Activated CD4-positive, alpha-beta T cell treated with anti-CD3 and anti-CD28 coated beads, Interleukin-2, Interleukin-4, amounts not matched to agents 100 ng/mL and 50 ng/mL, durations not matched to agents 16 hours and 8 hours (primary cell): ENCODE results near the gene PNPLA2.
A peak's percentile ranks its signal among the peaks of the same experiment; 100 is the strongest.

Experiments used
- DNase-seq: peaks from one replicate; pipeline ENCODE4 v3.0.0-alpha.2; 2020; ENCODE audit warnings: low spot score

PNPLA2 gene

DNA sequence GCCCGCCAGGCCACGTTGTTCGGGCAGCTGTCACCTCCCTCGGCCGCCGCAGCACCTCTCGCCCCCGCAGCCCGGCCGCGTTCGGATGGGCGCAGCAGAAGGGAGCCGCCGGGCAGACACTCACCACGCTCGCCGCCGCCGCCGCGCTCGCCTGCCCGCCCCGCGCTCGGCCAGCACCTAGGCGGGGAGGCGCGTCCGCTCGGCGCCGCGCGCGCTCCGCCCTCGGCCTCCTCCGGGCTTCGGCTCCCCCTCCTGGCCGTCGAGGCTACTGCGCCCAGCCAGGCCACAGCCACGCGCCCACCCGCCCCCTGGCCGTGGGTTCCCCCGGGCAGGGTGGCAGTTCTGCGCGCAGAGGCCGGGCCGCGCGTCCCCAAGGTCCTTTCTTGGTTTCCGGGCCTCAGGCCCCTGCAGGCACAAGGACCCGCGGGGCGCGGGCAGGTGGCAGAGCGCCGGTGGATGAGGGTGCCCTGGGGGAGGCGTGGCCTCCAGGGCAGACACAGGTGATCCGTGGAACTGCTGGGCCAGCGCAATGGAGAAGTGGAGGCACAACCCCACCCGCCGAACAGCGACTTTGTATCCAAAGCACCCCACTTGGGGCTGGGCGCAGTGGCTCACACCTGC, 20.5 kb upstream of the PNPLA2 start, which contains the start of gene SLC25A22:
TSS of gene SLC25A22 (minus strand) at position 189 of the 621 bp plus-strand sequence. CDS start 3,275 bp downstream, outside the sequence.
- DNase-seq, result peak; percentile 83

DNA sequence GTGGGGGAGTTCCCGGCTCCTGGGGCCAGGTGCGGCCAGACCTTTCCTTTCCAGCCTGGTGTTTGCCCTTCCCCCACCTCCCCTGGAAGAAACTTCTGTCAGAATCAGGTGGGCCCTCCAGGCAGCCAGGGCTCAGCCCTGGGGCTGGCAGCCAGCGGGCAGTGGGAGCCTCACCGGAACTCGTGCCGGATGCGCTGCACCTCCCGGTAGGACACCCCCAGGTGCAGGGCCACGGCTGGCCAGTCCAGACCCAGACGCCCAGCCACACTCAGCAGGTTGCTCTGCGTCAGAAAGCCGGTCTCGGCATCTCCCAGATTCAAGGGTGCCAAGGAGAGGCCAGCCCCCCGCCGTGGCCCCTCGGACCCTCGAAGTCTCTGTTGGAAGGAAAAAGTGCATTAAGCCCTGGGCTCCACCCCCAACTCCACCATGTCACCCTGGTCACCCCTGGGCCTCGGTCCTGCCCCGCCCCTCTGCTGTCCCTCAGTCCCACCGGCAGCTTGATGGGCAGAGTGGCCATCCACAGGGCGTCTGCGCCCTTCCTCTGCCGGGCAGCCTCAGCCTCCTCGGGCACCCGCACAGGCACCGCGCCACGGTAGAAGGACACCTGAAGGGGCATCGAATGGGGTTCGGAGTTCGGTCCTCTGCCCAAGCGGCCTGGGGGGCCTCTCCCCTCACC, 18.9 kb upstream of the PNPLA2 start:
- no peak for DNase-seq

DNA sequence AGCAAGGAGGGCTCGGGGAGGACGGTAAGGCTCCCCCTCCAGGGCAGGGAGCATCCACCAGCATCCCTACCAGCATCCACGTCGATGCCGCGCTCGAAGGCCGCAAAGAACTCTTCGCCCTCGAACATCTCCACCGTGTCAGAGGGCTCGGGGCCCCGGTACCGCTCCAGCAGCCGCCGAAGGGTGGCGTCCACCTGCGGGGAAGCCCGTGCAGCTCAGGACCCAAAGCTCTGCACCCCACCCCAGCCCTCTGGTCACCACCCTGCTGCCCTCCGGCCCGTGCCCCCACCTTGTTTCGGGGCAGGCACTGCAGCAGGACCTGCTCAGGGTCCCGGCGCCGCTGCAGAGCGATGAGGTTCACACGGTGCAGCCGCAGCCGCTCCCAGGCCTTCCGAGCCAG, 18.2 kb upstream of the PNPLA2 start:
- no peak for DNase-seq

DNA sequence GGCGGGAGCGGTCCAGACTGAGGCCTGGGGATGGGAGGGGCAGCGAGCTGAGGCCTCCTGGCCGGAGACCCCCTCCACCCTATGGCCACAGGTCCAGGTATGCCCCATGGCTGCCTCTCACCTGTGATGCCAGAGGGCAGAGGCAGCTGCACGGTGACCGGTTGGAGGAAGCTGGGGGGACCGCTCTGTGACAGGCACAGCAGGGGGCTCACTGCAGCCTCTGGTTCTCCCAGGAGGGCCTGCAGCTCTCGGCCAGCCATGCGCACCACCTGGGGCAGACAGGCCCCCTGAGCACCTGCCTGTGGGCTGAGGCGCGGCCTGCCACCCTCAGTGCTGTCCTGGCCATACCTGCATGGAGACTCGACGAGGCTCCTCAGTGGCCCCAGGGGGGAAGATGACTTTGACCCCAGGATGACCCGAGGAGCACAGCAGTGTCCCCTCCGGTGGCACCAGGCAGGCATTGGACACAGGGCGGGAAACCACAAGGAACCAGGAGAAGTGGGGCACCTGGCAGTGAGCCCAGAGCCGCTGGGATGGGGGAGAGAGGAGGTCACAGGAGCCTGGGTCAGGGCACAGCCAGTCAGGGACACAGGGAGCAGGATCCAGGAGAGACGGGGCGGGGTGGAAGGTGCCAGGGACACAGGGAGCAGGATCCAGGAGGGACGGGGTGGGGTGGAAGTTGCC, 17.5 kb upstream of the PNPLA2 start:
- DNase-seq, result no peak

DNA sequence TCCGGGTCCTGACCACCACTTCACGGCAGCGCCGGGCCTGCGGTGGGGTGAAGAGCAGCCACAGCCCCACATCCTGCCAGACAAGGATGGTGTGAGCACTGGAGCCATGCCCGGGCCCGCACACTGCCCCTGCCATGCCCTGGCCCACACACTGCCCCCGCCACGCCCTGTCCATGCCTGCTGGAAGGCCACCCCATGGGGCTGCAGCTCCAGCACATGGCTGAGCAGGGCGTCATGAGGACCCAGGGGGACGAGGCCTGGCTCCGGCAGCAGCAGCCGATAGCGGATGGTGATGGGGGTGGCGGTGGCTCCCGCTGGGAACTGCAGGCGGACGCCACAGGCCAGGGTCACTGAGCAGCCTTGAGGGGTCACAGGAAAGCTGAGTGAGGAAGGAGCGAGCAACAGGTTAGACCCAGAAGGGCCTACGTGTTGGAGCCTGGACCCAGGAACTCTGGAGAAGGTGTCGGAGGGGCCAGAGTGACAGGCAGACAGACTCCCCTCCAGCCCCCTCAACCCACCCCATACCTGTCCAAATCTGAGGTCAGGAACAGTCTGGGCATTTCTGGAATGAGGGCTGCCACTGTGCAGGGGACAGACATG, 16.6 kb upstream of the PNPLA2 start:
- DNase-seq, result no peak

DNA sequence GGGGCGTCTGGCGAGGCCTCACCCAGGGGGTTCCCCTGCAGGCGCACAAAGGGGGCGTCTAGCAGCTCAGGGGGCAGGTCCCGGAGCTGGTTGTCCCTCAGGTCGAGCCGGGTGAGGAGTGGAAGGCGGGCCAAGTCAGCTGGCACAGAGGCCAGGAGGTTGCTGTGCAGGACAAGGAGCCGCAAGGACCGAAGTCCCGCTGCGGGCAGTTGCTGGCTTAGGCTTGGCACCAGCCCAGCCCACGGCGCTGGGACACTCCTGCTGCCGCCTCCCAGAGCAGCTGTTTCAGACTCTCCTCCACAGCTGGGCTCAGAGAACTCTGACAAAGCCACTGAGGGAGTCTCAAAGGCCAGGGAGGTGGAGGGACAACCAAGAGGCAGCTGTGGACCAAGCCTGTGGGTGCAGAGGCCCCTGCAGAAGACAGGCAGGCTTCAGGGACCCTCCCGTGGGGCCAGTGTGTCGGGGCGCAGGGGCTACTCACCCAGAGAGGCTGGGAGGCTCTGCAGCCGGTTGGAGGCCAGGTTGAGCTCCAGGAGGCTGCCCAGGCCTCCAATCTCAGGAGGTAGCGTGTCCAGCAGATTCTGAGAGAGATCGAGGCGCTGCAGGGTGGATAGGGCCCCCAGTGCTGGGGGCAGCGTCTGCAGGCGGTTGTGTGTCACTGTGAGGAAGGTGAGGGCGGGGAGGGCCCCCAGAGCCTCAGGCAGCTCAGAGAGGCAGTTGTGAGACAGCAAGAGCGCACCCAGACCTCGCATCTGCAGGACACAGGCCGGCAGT, 15.8 kb upstream of the PNPLA2 start:
- DNase-seq, result no peak

DNA sequence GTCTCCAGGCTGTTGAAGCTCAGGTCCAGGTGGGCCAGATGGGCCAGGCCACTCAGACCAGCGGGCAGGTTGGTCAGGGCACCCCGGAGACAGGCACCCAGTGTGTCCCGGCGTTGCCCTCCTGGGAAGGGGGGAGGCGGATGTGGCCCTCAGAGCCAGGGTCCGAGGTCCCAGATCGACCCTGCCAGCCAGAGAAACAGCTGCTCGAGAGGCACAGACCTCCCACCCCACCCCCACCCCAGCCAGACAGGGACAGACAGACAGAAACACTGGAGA, 15.3 kb upstream of the PNPLA2 start:
- DNase-seq, result no peak

DNA sequence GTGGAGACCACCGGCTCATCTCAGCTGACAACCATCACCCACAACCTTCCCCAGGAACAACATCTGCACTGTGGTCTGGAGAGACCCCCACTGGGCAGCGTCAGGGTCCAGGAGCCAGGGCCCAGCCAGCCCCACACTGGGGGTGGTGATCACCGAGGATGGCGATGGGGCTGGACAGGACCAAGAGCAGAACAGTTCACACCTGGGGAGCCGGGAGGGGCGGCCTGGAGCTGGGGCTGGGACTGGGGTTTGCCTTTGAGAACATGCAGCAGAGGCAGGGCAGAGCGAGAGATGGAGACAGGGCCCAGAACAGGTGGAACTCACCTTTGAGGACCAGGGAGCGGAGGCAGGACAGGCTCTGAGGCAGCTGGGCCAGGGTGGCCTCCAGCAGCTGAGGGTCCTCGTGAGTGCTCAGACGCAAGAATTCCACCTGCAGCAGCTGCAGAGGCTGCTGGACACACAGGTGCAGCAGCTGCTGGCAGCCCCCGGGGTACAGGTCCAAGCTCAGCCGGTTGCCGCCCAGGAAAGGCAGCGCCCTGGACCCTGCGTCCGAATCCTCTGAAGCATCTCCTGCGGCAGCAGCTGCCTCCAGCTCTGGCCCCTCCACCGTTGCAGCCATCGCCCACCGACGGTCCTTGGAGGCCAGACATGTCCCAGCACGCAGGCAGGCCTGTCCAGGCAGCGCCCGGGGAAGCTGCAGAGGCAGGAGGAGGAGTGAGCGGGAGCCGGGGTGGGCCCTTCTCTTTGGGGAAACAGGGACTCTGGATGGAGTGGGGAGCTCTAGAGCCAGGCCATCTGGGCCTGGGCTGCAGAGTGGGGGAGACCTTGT, 14.7 kb upstream of the PNPLA2 start:
- DNase-seq, result no peak

DNA sequence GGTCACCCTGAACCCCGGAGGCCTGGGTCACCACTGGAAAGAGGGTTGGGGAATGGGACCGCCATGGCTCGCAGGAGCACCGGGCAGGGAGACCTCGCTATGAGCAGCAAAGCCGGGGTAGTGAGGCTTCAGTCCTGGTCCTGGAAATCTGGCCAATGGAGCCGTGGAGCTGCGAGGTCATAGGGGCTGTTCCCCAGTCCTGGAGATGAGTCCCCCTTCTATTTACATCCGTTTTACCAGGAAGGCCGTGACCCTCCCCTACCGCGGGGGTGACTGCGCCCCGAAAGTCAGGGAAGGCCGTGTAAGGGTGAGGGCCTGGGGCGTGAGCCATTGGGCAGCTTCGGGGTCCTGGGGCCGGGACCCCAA, 14.1 kb upstream of the PNPLA2 start:
- no peak for DNase-seq

DNA sequence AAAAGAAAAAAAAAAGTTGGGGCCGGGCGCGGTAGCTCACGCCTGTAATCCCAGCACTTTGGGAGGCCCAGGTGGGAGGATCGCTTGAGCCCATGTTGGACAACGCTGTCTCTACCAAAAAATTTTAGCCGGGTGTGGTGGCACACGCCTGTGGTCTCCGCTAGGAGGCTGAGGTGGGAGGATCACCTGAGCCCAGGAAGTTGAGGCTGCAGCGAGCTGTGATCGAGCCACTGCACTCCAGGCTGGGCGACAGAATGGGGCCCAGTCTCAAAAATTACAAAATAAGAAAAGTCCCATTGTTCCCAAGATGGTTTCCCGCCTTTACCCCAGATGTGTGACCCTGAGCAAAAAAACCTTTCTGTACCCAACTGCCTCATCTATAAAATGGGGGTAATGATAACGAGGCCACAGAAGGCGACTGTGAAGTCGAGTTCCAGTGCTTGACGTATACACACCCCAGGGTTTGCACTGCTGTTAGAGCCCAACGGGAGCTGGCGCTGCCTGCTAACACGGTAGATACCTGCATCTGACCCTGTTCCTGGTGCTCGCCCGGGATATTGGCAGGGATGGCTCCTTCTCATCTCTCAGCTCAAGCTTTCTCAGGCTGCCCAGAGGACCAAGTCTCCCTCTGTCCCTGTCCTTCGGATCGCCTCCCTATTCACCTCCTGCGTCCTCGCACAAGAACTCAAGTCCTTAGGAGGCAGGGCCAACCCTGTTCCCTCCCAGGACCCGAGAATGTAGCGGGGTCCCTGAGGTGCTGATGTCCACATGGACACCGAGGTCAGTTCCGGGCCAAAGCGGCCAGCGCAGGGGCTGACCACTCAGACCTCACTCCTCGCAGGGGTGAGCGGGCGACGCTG, 10.1 kb upstream of the PNPLA2 start:
- DNase-seq, result peak; percentile 69

DNA sequence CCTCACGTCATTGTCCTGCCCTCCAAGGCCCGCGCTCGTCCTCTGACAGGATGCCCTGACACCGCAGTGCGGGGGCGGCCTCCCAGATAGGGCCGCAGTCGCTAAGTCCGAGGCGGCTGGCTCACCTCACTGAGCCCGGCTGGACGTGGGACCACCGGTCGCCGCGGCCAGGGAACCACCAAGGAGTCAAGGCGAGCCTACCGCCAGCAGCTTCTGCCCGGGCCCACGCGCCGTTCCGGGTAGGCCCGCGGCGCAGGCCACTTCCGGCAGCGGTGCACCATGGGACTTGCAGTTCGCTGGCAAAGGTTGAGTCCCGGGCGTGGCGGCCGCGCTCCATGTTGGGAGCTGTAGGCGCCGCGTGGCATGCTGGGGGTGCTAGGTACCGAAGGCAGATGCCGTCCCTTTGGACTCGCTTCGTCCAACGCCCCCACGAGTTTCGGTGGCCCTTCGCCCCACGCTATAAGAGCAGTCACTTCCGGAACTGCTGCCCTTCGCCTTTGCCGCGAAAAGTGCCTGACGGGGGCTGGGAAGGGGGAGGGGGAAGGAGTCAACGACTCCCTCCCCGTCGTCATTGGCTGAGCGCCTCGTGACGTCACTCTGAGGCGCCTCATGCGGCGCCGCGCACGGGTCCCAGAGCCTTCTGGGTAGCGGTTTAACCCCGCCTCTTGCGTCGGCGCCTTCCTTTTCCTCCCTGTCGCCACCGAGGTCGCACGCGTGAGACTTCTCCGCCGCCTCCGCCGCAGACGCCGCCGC, 9.3 kb upstream of the PNPLA2 start, which contains the start of gene RPLP2:
TSS of gene RPLP2 (plus strand) at position 681 of the 753 bp plus-strand sequence. CDS start 268 bp downstream, outside the sequence.
- DNase-seq, result peak; percentile 98

DNA sequence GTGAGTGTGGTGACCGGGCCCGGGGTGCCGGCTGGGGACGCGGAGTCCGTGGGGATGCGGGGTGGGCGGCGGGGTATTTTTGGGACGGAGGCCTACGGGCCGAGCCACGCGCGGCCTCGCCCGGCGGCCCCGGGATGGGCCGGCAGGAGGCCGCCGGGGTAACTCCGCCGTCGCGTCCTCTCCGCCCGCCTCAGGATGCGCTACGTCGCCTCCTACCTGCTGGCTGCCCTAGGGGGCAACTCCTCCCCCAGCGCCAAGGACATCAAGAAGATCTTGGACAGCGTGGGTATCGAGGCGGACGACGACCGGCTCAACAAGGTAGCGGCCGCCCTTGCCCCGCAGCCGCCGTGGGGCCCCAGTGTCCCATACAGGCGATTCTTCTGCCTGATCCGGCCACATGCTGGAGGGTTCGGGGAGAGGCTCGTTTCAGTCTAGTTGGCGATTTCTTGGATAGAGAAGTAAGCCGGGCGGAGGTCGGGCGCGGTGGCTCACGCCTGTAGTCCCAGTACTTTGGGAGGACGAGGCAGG, 8.6 kb upstream of the PNPLA2 start:
- DNase-seq, result no peak

DNA sequence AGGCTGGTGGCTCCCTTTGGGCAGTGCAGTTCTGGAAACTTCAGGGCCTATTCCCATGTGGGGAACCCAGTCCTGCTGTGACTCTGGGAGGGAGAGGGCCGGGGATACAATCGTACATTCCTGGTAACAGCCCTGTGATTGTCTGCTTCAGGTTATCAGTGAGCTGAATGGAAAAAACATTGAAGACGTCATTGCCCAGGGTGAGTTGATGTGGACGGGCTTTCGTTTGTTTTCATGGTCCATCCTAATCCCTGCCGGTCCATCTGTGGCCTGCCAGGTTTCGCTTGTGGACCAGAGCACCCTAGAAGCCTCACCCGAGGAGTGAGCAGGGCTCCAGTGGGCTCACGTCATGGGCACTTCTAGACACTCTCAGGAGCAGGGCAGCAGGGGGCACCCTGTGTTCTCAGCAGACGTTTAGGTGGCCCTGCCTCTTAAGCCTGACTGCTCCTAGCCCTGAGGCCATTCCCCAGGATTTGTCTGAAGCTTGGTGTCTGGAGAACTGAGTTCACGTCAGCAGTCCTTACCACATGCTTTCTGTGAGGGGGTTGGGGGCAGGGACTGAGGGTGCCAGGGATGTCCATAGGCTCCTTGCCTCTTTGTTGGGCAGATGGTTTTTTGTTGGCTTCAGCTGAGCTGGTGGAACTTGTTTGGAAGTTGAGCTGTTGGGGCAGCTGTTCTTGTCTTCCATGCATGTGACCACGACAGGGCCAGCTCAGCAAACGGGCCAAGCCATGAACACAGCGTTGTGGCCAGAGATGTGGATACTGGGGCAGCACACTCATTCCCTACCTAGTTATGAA, 7.1 kb upstream of the PNPLA2 start:
- DNase-seq, result no peak

DNA sequence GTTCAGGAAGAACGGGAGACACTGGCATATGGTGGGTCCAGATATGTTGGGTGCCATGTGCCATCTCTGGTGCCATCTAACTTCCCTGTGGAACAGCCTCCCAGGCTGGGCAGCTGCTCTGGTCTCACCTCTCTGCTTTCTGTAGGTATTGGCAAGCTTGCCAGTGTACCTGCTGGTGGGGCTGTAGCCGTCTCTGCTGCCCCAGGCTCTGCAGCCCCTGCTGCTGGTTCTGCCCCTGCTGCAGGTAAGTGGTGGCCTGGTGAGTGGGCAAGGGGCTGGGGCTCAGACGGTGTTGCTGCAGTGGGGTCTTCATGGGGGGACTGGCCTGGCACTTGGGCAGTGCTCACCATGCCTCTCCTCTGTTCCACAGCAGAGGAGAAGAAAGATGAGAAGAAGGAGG, 6.3 kb upstream of the PNPLA2 start:
- no peak for DNase-seq

DNA sequence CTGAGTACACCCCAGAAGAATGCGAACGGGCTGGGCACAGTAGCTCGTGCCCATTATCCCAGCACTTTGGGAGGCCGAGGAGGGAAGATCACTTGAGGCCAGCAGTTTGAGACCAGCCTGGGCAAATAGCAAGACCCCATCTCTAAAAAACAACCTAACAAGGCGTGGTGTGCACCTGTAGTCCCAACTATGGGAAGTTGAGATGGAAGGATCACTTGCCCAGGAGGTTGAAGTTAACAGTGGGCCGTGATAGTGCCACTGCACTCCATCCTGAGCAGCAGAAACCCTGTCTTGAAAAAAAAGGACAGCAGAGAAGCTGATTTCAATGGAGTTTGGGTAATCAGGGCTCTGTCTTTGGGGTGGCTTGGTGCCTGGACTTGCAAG, 5.7 kb upstream of the PNPLA2 start:
- DNase-seq, result no peak

DNA sequence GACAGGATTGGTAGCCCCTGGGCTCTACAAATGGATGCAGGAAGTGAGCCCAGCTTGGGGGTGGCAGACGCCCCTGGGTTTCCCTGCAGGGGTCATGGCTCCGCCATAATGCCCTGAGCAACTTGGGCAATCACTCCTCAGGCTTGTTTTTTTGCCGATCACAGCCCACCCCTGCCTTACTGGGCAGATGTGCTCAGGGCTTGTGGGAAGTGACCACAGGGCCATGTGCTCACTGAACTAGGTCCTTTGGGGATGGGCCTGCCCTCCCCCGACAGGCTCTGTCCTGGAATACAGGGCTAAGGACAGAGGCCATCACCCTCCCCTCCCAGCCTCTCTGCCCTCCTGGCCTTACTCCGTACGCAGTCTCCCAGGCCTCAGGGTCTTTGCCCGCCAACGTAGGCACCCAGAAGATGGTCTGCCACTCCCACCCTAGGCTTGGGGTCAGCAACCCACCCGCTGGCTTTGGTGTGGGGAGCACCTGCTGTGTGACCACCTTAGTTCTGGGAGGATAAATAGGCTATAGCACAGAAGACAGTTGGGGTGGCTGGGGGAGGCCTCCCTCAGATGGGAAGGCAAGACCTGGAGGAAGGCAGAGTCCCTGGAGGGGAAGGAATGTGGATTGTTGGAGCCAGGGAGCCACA, 5.1 kb upstream of the PNPLA2 start:
- no peak for DNase-seq

DNA sequence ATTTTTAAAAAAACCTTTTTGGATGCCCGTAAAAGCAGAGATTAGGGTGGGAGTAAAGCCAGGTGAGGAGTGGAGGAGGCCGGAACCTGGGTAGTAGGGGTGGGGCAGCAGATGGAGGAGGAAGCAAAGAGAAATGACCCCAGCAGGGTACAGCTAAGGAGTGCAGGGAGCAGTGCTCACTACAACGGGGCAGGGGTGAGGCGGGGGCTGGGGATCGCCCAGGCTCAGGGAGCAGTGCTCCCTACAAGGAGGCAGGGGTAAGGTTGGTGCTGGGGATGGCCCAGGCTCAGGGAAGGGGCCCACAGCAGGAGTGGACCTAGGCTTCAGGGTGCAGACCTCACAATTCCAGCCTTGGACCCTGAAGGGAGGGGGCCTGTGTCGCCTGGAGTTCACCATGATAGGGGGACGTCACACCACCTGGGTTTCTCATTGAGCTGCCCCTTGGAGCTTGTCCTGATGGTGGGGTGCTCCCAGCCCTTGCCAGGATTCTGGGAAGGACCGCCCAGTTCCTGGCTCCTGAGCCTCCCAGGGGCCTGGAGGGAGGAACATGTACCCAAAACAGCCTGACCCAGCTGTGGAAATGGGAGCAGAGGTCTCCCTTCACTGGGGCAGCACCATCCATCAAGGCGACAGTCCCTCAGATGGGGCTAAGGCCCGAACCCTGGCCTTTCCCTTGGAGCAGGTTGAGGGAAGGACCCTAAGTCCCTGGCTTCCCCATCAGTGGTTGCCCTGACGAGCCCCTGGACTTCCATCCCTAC, 2.9 kb upstream of the PNPLA2 start:
- no peak for DNase-seq

DNA sequence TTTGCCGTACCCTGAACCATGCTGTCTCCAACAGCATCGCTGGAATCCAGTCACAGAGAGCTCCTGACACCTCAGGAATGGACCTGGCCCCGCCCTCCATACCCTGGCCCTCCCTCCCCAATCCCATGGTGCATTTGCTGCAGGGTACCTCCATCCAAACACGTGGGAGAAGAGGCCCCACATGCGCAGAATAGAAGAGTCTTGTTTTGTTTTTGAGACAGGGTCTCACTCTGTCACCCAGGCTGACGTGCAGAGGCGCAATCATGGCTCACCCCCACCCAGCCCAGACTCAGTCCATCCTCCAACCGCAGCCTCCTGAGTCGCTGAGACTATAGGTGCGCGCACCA, 2.3 kb upstream of the PNPLA2 start:
- no peak for DNase-seq
